ENCODE measurements around the gene ANO2.

The ANO2 gene

GRCh38 chr12:5771756-5772155 is 173.3 kb downstream of the ANO2 start:
- no peak for FAIRE-seq

GRCh38 chr12:5770727-5771126 is 174.3 kb downstream of the ANO2 start:
- FAIRE-seq = no peak

GRCh38 chr12:5768581-5769196 is 176.4 kb downstream of the ANO2 start:
- FAIRE-seq = no peak

DNA sequence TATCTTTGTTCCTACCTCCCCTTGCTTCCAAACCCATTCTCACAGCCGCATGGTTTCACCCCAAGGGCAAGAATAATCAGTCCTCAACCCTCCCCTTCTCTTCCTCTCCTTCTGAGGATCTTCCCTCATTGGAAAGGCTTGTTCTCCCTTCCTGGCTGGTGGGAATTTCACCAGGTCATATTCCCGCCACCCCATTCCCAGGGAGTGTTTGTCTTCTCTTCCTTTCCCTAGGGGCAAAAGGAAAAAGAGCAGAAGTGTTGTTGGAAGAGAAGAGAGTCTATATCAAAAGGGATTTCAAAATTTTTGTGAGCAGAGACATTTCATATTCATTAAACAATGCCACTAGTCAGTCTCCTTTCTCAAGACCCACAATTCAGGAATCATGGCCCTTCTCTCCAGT is 176.9 kb downstream of the ANO2 start:
- no peak for FAIRE-seq

GRCh38 chr12:5758347-5758746 is 186.7 kb downstream of the ANO2 start:
- FAIRE-seq = no peak

DNA sequence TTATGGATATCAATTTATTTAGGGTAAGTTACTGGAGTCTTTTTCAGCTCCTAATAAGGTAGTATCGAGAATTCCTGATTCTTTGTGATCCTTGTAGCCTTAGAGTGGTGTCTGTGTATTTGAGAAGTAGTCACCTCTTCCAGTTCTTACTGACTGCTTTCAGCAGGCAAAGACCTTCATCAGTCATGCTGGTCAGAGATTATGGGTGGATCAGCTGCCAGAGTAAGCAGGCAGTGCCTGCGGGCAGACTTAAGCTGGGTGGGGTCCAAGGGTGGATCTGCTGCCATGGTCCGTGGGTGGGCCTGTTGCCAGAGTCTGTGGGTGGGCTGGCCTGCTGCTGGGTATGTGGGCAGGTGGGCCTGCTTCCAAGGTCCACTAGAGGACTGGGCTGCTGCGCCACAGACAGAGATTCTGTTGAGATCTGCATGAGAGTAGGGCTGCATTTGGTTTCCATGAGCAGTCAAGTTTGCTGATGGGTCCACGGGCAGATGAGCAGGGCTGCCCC is 188.7 kb downstream of the ANO2 start:
- FAIRE-seq = no peak

DNA sequence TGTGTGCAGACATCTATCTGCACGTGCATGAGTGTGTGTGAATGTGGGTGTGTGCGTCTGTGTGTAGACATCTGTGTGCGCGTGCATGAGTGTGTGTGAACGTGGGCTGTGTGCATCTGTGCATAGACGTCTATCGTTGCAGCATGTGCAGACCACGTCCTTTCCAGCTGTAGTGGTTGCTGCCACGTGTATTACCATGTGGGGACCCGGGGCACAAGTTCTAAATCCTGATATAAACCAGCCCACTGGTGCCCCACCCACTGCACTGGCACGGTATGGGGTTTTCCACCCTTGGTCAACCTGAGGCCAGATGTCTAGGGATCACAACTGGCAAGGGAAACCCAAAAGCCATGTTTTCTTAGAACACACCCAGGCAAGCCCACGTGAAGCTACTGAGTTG is 197.0 kb downstream of the ANO2 start:
- no peak for FAIRE-seq

DNA sequence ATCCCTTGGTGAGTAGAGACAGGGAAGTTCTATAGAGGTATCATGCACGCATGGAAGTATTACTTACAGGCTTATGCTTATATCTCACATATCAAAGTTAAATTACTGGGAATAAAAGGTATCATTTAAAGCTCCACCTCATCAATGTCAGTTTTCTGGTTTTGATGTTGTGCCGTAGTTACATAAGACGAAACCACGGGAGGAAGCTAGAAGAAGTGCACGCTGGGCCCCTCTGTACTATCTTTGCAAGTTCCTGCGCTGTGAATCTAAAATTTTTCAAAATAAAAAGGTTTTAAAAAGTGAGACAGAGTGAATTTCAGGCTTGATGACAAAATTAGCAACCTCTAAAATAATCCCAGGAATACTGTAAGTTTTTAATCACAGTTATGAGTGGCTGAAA is 198.1 kb downstream of the ANO2 start:
- FAIRE-seq = no peak

GRCh38 chr12:5746036-5746908 is 198.8 kb downstream of the ANO2 start:
- FAIRE-seq = no peak

GRCh38 chr12:5745251-5745888 is 199.7 kb downstream of the ANO2 start:
- FAIRE-seq = no peak

- FAIRE-seq = no peak
These were observed 202.8 kb downstream of the ANO2 start for GRCh38 chr12:5742258-5742657.

DNA sequence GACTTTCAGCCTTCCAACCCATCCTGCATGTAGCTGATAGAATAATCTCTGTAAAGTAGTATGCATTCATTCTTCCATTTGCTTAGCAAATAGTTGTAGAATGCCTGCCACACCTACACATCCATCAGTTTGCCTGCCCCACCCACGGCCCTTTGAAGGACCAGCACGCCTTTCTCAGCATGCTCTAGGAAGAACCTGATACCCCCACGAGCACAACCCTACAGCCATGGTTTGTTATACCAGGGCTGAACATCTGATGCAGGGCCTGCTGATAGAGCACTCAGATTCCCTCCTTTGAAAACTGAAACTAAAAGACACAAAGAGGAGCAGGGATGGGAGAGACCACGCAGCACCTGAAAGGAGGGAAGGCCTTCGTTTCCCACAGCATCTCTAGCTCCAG is 205.1 kb downstream of the ANO2 start:
- FAIRE-seq = no peak

- FAIRE-seq = no peak
These were observed 207.3 kb downstream of the ANO2 start for GRCh38 chr12:5737778-5738177.

GRCh38 chr12:5736527-5736926 is 208.5 kb downstream of the ANO2 start:
- FAIRE-seq = no peak

- FAIRE-seq = no peak
These were observed 209.0 kb downstream of the ANO2 start for GRCh38 chr12:5736016-5736415.

GRCh38 chr12:5733916-5734315 is 211.1 kb downstream of the ANO2 start:
- no peak for FAIRE-seq

DNA sequence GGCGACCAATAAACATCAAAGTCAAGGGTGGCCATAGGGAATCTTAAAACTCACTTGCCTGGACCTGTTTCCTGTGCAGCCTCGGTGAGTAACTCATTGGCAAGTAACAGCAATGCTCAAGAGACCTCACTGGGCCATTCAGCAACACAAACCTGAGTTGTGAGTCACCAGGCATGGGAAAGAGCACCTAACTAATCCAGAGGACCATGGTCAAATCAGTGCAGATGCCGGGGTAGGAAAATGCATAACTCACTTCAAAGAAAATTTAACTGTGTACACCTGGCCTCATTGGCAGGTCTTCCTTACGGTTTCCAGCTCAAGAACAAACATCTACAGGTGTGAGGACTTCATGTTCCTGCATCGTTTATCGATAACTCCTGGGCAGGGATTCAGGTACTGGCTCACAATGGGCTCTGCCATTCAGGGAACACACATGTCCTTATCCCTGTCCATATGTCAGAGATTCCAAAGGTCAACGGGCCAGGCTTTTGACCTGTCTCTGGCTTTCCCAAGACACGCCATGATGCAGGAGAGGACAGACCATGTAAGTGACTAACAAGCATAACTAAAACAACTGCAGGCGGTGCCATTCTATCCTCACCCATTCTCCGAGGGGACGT is 211.8 kb downstream of the ANO2 start:
- FAIRE-seq = no peak

GRCh38 chr12:5730962-5731361 is 214.1 kb downstream of the ANO2 start:
- FAIRE-seq = no peak

GRCh38 chr12:5723711-5724252 is 221.3 kb downstream of the ANO2 start:
- no peak for FAIRE-seq

- FAIRE-seq = no peak
These were observed 222.0 kb downstream of the ANO2 start for GRCh38 chr12:5723071-5723470.

- no peak for FAIRE-seq
These were observed 224.6 kb downstream of the ANO2 start for GRCh38 chr12:5720381-5721005.

- no peak for FAIRE-seq
These were observed 226.4 kb downstream of the ANO2 start for GRCh38 chr12:5718680-5719079.

DNA sequence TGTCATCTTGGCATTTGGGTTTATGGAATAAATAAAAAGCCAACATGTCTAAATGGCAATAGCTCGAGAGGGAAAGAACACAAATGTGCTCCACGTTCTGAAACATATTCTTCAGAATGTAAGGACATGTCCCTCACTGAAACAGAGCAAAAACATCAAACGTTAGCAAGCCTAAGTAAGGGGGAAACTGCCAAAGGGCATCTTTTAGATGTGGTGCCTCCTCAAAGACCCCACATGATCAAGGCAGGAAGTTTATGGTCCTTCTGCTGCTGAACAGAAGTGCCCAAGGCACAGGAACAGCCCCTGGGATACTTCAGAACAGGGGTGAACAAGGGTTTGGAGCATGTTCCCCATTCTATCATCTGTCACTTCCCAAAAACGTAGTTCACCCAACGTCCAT is 227.0 kb downstream of the ANO2 start:
- FAIRE-seq = no peak
